SKM-1 (cell line): ENCODE results near the gene LGI1.
"Not testable (repeated sequence)": the region's sequence is repeated elsewhere in the genome, so short reads cannot be mapped to it uniquely, and the experiment has no call there.

ENCODE experiments used
- DNase-seq: peaks from one replicate; lab custom pipeline; 2025; ENCODE audit not compliant: unreplicated experiment; lab: John Stamatoyannopoulos, UW

Gene LGI1

DNA sequence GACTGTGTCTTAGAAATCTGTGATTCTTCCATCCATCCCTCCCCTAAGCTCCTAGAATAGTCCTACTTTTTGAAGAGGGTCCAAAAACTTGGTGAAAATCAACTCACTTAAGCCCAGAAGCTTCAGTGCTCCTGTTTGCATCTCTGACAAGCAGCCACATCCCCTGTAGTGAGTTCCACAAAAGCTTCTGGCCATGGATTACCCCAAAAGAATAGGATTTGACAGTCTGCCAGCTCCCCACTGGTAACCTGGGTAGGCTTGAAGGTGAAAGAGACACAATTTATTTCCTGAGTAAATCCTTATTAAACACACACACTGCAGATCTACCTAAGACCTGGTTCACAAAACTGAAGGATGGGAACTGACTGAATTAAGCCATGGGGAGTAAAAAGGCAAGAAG, 46.5 kb downstream of the LGI1 start:
- no peak for DNase-seq

DNA sequence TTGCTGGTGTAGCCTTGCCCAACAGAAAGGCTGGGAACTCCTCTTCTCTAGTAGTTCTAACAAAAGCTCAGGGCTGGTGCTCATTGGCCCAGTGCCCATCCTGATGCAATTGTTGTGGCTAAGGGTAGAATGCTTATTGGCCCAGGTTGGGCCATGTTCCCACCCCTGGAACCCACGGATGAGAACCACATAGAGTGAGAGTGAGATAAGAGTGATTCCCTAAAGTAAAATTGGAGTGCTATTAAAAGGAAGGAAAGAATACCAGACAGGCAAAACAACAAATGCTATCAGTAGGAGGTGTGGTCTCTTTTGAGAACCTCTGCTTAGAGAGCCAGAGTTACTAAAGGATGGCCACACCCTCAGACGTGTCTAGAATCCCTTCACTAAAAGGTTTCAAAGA, 49.2 kb downstream of the LGI1 start:
- no peak for DNase-seq

GRCh38 chr10:93807371-93807770, 49.6 kb downstream of the LGI1 start:
- DNase-seq, result no peak

DNA sequence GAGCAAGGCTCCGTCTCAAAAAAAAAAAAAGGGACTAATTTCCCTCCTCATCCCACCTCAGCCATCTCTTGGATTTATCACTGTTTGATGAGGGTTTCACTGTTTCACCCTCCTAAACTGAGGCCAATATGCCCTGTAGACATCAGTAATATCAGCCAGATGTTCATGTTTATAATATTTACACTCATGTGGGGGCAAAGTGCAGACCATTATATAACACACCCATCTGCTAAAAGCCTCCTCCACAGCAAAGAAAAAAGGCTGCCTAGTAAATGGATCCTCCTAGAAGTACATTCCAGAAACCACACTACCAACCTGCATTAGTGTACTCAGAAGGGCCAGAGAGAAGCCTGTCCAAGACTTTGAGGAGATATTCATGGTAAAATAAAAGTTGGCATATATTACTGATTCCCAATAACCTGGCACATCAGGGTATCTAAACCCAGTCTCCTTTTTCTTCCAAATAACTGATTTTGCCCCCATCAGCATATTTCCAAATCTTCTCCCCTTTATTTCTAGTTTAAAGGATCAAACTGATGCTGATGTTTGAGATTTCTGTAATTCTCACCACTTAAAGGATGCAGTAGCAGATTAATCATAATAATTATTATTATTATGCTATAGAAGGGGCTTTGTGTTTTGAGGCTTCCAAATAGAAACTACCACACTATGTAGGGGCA, 55.1 kb downstream of the LGI1 start:
- DNase-seq, result no peak

DNA sequence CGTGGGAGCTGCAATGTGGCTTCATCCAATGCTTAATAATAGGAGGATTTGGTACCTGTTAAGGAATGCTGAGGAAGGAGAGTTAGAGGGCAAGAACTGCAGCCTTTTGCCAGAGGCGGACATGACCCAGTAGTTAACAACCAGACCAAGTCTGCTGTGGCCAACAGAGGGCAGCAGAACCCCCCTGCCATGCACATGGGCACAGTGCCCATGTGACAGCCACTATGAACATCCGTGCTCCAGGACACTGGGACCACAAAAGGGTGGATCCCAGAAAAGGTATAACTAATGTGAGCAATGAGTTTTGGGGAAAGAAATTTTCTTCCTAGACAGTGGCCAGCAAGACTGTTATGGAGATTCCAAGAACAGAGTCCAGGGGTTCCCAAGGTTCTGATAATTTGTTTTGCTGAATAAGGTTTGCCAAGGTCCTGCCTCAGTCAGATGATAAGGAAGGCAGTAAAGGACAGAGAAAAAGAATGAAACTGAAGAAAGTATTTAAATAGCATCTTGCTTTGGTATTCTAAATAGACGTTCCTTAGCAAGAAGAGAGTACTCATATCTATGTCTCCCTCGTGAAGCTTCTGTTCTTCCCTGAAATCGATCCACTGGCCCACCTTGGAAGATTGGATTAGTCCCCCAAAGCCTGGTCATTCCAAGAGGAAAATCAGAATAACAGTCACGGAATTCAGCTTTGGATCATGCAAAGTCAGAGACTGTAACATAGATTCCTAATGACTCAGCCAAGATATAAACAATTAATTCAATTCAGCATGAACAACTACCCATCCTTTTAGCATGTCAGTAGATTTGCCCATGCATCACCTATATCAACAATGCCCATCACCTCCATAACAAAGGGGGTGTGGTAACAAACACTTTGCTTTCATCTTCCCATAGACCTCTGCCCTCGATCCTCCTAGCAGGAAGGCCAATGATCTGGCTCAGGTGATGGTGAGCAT, 56.0 kb downstream of the LGI1 start:
- DNase-seq, result peak; percentile 23

GRCh38 chr10:93815304-93816096, 57.8 kb downstream of the LGI1 start:
- DNase-seq, result no peak

GRCh38 chr10:93816123-93816747, 58.5 kb downstream of the LGI1 start:
- no peak for DNase-seq

DNA sequence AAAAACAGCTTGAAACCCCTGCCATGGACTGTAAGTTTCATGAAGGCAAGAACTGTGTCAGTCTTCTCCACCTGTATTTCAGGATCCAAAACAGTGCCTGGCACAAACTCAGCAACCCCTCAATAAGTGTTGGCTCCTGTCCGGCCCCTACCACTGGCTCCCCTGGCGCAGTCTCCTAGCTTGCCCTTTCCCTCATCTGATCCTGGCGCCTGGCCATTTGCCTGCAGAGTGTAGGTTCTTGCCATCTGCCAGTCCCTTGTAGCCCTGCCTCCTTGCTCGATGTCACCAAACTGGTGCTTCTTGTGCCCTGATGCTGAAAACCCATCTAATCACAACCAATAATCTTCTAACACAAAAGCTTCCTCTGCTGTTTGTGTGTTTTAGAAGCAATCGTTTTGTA, 60.4 kb downstream of the LGI1 start:
- DNase-seq, result no peak

GRCh38 chr10:93819520-93819919, 61.8 kb downstream of the LGI1 start:
- no peak for DNase-seq

- DNase-seq, result no peak
Measured at GRCh38 chr10:93820434-93820833, 62.7 kb downstream of the LGI1 start.

DNA sequence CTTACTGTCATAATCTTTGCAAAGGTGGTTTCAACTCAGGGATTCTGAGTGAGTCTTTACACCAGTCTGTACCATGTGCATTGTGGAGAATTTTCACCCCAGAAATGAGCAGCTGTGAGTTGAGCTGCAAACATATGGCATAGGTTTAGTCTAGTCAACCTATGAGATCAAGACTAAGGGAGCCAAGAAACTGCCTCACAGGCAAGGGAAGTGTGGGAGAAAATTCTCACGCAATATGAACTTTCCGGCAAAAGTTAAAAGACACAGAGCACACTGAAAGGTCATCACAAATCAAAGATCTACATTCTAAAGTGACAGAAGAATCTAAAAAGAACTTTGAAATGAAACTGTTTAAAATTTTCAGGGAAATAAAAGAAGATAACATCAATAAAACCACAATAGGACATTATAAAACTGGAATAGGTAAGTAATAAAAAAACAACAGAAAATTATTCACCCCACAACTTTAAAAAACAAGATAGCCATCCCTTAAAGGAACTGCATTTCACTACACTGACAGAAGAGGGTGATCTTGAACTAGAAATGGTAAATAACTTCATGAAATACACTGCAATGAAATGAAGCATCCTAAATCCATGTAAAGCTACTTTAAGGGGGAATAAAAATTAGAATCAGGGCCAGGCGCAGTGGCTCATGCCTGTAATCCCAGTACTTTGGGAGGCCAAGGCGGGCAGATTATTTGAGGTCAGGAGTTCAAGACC, 63.5 kb downstream of the LGI1 start:
- DNase-seq, result no peak

GRCh38 chr10:93826355-93826754, 68.6 kb downstream of the LGI1 start:
- no peak for DNase-seq

DNA sequence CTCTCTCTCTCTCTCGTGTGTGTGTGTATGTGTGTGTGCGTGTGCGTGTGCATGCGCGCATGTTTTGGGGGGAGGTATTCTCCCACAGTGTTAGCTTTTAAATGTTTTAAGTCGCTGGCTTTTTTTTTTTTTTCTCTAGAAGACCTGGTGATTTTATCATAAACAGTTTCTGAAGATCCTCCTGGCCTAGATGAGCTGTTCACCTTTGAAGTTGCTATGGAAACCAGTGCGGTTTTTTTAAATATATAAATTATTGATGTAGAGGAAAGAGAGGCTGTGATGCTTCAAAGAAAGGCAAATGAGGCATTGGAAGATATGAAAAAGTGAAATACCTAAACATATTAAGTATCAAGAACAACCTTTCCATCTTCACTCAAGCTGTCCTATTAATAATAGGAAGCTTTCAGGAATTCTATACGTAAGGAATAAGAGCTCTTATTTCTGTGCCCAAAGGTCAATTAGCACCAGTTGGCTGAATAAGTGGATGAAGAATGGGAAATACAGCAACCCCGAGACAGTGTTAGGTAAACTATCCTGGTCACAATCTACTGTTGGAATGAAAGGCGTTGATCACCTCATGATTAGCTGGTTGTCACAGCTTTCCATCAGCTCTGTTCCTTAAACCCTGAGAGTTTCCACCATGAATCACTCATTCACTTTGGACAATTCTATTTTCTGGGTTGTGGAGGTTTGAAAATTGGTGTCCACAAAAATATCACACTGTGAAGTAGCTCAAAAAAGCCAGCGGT, 69.5 kb downstream of the LGI1 start:
- no peak for DNase-seq

GRCh38 chr10:93831065-93831464, 73.3 kb downstream of the LGI1 start:
- not testable (repeated sequence) for DNase-seq

GRCh38 chr10:93835770-93836169, 78.0 kb downstream of the LGI1 start:
- DNase-seq, result no peak

DNA sequence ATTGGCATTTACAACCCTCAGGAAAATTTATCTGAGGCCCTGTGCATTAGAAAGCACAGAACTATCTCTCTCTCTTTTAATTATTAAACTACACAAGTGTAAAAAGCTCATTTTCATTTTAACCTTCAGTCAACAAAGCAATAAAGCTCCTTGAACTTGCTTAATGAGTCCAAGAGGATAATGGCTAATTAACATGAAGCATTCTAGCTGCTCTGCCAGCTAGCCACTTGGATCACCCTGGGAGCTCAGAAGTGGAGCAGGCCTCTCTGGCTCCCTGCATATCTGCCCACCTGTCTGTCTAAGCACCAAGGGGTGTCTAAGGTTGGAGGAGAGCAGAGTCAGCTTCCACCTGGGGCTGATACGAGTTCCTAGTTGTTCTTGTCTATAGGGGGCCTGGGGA, 80.1 kb downstream of the LGI1 start:
- no peak for DNase-seq

DNA sequence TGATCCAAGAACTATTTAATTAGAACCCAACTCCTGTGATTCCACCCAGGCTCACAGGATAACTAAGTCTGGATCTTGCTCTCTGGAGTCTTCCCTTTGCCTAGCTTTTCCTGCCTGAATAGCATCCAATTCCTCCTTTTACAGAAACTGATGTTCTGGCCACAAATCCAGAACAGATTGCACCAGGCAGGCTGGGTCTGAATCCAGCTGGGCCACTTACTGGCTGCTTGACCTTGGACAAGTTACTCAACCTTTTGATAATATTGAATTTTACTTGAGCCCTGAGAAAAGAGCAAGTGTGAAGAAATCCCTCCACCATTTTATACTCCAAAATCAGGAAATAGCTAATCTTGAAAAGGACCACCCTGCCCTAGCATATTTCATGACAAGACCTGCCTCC, 80.5 kb downstream of the LGI1 start:
- no peak for DNase-seq

- no peak for DNase-seq
Measured at GRCh38 chr10:93841961-93842360, 84.2 kb downstream of the LGI1 start.

GRCh38 chr10:93844979-93845626, 87.4 kb downstream of the LGI1 start:
- DNase-seq, result no peak
